PFSK-1 (cell line): ENCODE data around the gene GPR132.

ENCODE experiments used
- POLR2AphosphoS5 ChIP-seq: IDR thresholded peaks from 2 replicates; pipeline ENCODE4 v1.6.1; 2012; ENCODE audit warnings: low read depth, mild to moderate bottlenecking, control low read depth, low read length, moderate library complexity
- REST ChIP-seq, 2 experiments: IDR thresholded peaks; 2 replicates each; pipeline versions ENCODE4 v1.6.1 to v1.8.0; 2011 to 2012; ENCODE audit warnings: low read depth in 2 of 2, low read length in 2 of 2, control low read depth in 1 of 2, inconsistent platforms in 1 of 2, mild to moderate bottlenecking in 1 of 2, moderate library complexity in 1 of 2; ENCODE audit not compliant: insufficient read depth in 1 of 2
- SIN3A ChIP-seq: IDR thresholded peaks from 2 replicates; pipeline ENCODE4 v1.6.1; 2012; ENCODE audit warnings: mild to moderate bottlenecking, low read length, moderate library complexity, borderline replicate concordance; ENCODE audit not compliant: insufficient read depth

GRCh38 chr14:105023144-105023543 lies 42.1 kb downstream of the GPR132 start:
- TF ChIP-seq REST (IDR thresholded peaks at IDR 0.05; ENCODE audit: insufficient read depth in 1 of 2, low read depth in 2 of 2, low read length in 2 of 2) (no peak), POLR2AphosphoS5 (no peak), SIN3A (no peak)
